ENCODE measurements around the gene MBD5.

- no peak for TF ChIP-seq MAFK (IDR thresholded peaks at IDR 0.05; ENCODE audit: low read depth, low read length)
- no peak for TF ChIP-seq CEBPB (IDR thresholded peaks at IDR 0.05; ENCODE audit: low read depth, low read length)
- TF ChIP-seq POLR2A (IDR thresholded peaks at IDR 0.05; ENCODE audit: low read depth, low read length): no peak
- no peak for TF ChIP-seq SMC3 (IDR thresholded peaks at IDR 0.05; ENCODE audit: low read depth, low read length)
- no peak for TF ChIP-seq CTCF (conservative IDR thresholded peaks at IDR 0.05; ENCODE audit: low read depth, low read length)
- TF ChIP-seq MAZ (IDR thresholded peaks at IDR 0.05; ENCODE audit: borderline replicate concordance, low read depth, low read length): no peak
- no peak for TF ChIP-seq RCOR1 (IDR thresholded peaks at IDR 0.05; ENCODE audit: insufficient replicate concordance, low read length)
- no peak for TF ChIP-seq USF2 (IDR thresholded peaks at IDR 0.05; ENCODE audit: low read depth, low read length)
- TF ChIP-seq RAD21 (IDR thresholded peaks at IDR 0.05; ENCODE audit: low read length): no peak
- TF ChIP-seq BHLHE40 (IDR thresholded peaks at IDR 0.05; ENCODE audit: low read depth, low read length): no peak
Observed at GRCh38 chr2:148515120-148515519, 494.2 kb downstream of the MBD5 start.

Measured in IMR-90 (cell line).